NT2/D1 (cell line): ENCODE data around the gene GALP.

ENCODE experiments used
- SUZ12 ChIP-seq: IDR thresholded peaks from 2 replicates; pipeline ENCODE4 v1.6.1; 2011; ENCODE audit not compliant: insufficient read length, insufficient read depth; ENCODE audit errors: extremely low read depth
- YY1 ChIP-seq: IDR thresholded peaks from 2 replicates; pipeline ENCODE4 v1.6.1; 2011; ENCODE audit not compliant: insufficient read length, insufficient read depth
- ZNF274 ChIP-seq: IDR thresholded peaks from 2 replicates; pipeline ENCODE4 v1.6.1; 2011; ENCODE audit warnings: mild to moderate bottlenecking, low read depth, low read length

DNA sequence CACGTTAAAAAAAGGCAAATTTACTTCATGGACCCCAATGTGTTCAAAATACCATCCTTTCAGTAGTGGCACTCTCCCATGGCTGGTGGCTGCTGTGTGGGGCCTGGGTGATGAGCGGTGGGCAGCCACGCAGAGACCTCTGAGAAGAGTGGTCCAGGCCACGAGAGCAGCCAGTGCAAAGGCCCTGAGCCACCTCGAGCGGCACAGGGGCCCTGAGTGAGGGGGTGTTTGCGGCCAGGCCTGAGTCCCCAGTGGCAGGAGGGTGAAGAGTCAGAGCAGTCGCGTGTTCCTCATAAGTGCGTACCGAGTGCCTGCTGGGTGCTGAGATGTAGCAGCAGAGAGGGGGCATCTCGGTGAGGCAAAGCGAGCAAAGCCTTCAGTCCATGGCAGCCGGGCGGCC, 27.7 kb upstream of the GALP start:
- TF ChIP-seq YY1 (no peak), ZNF274 (no peak), SUZ12 (no peak)
